ENCODE results near the gene LCNL1. TPM values are rescaled to one million over a fixed set of nuclear protein-coding genes. Genes with fewer than 3 reads are reported as not detected.

The LCNL1 gene
- total and polyA plus RNA-seq, 8 donors = 0.19 to 0.25 TPM; not detected in 6

GRCh38 chr9:136945333-136946227 is 37.2 kb upstream of the LCNL1 start:
- intact Hi-C loops (cut with DNase I; ENCODE audit: low total_unique reads) = loop anchor here (10.0 kb wide), 1 partner anchor 91 kb away; the partner anchor contains the start of gene MAMDC4
- no peak overlapping the region for H3K27ac ChIP-seq
- peak overlapping the region in 1 of 4 donors; percentile 99 for H3K4me3 ChIP-seq
- H3K4me1 ChIP-seq = peaks cover 39 to 66% (median 63%) of the 10 kb centered on the region in 4 donors
- no peaks in the 10 kb centered on the region for H3K27me3 ChIP-seq
- H3K9me3 ChIP-seq = no peaks in the 10 kb centered on the region
- 81 to 87% (median 83%) methylated on average over 14 to 30 of the region's 30 CpGs for WGBS, 5 donors
- TF ChIP-seq POLR2AphosphoS5 (IDR thresholded peaks at IDR 0.05) = no peak
- TF ChIP-seq, protein P1, sequence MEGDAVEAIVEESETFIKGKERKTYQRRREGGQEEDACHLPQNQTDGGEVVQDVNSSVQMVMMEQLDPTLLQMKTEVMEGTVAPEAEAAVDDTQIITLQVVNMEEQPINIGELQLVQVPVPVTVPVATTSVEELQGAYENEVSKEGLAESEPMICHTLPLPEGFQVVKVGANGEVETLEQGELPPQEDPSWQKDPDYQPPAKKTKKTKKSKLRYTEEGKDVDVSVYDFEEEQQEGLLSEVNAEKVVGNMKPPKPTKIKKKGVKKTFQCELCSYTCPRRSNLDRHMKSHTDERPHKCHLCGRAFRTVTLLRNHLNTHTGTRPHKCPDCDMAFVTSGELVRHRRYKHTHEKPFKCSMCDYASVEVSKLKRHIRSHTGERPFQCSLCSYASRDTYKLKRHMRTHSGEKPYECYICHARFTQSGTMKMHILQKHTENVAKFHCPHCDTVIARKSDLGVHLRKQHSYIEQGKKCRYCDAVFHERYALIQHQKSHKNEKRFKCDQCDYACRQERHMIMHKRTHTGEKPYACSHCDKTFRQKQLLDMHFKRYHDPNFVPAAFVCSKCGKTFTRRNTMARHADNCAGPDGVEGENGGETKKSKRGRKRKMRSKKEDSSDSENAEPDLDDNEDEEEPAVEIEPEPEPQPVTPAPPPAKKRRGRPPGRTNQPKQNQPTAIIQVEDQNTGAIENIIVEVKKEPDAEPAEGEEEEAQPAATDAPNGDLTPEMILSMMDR (IDR thresholded peaks at IDR 0.05) = no peak
- TF ChIP-seq POLR2A (IDR thresholded peaks at IDR 0.05) = no peak
- TF ChIP-seq EP300 (IDR thresholded peaks at IDR 0.05) = no peak
- peaks cover 24 to 27% (median 27%) of the 10 kb centered on the region in 4 donors for H3K36me3 ChIP-seq
- DNase-seq = peak in 1 of 2 donors; percentile 35

- 69 to 81% (median 73%) methylated on average over 19 to 27 of the region's 27 CpGs for WGBS, 5 donors
- Histone ChIP-seq H3K4me1 (peaks cover 44 to 75% (median 68%) of the 10 kb centered on the region in 4 donors), H3K27me3 (no peaks in the 10 kb centered on the region), H3K9me3 (no peaks in the 10 kb centered on the region), H3K4me3 (no peak overlapping the region), H3K36me3 (peaks cover 16 to 18% (median 18%) of the 10 kb centered on the region in 4 donors), H3K27ac (peak overlapping the region in 1 of 5 donors; percentile 42)
- peak in 1 of 2 donors; percentile 35 for DNase-seq
- intact Hi-C loops (cut with DNase I; ENCODE audit: low total_unique reads) = loop anchor here (10.0 kb wide), 1 partner anchor 92 kb away; the partner anchor contains the start of gene MAMDC4
- TF ChIP-seq EP300 (IDR thresholded peaks at IDR 0.05) = no peak
- no peak for TF ChIP-seq POLR2AphosphoS5 (IDR thresholded peaks at IDR 0.05)
- TF ChIP-seq, protein P1 (IDR thresholded peaks at IDR 0.05) = no peak
- no peak for TF ChIP-seq POLR2A (IDR thresholded peaks at IDR 0.05)
These were observed 36.4 kb upstream of the LCNL1 start for GRCh38 chr9:136946228-136947027.

DNA sequence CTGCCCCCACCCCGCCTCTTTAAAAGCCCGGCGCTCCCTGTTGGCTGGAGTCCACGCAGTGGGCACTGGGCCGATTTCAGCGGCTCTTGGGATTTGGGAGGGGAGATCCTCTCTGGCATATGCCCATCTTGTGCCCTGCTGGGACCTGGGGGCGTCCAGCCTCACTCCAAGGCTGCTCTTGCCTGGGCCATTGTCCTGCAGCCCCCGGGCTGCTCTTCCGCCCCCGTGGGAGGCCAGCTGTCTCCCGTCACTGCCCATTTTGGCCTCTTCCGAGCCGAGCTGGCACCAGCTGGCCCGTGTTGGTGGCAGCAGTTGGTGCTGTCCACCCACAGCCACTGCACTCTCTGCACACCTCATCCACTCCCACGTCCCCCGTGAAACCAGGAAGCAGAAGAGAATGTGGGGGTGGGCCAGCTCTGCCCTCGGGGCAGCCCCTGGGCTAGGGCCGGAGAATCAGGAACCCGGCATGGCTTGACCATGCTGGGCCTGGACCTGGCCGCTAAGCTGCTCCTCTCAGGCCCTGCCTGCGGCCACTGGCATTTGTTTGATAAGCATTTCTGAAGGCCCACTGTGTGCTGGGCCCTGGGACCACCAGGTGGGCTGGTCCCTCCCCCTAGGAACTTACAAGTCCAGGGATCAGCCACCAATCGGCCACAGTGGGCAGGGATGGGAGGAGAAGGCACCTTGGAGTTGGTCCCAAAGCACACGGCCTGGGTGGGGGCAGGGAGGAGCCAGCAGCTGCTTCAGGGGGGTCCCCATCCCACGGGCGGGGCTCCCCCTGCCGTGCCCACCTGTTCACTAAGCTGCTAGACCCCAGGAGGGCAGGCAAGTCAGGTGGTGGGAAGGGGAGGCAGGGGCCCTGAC is 35.5 kb upstream of the LCNL1 start:
- no peaks in the 10 kb centered on the region for H3K9me3 ChIP-seq
- peaks cover 44 to 73% (median 70%) of the 10 kb centered on the region in 4 donors for H3K4me1 ChIP-seq
- peak overlapping the region; percentile 4 to 42 (median 36) for H3K27ac ChIP-seq
- intact Hi-C loops (cut with DNase I; ENCODE audit: low total_unique reads) = loop anchor here (10.0 kb wide), 1 partner anchor 92 kb away; the partner anchor contains the start of gene MAMDC4
- peaks cover 8 to 10% (median 10%) of the 10 kb centered on the region in 4 donors for H3K36me3 ChIP-seq
- peak in 1 of 2 donors; percentile 27 for DNase-seq
- WGBS, 5 donors = 39 to 65% (median 45%) methylated on average over 19 to 26 of the region's 26 CpGs
- H3K4me3 ChIP-seq = no peak overlapping the region
- H3K27me3 ChIP-seq = no peaks in the 10 kb centered on the region
- TF ChIP-seq POLR2AphosphoS5 (IDR thresholded peaks at IDR 0.05) (no peak), POLR2A (IDR thresholded peaks at IDR 0.05) (no peak), EP300 (IDR thresholded peaks at IDR 0.05) (no peak)
- TF ChIP-seq, protein P1 (IDR thresholded peaks at IDR 0.05) = no peak
